GM18909 (cell line): Measurements from ENCODE around the gene ADGRV1.
"Not testable (repeated sequence)": the region's sequence is repeated elsewhere in the genome, so short reads cannot be mapped to it uniquely, and the experiment has no call there.

Experiments
- ATAC-seq: cut with Tn5 transposase; IDR thresholded peaks from one replicate; pipeline ENCODE4 v1.9.1; 2021; ENCODE audit warnings: mild to moderate bottlenecking; ENCODE audit not compliant: unreplicated experiment, poor library complexity

The ADGRV1 gene

DNA sequence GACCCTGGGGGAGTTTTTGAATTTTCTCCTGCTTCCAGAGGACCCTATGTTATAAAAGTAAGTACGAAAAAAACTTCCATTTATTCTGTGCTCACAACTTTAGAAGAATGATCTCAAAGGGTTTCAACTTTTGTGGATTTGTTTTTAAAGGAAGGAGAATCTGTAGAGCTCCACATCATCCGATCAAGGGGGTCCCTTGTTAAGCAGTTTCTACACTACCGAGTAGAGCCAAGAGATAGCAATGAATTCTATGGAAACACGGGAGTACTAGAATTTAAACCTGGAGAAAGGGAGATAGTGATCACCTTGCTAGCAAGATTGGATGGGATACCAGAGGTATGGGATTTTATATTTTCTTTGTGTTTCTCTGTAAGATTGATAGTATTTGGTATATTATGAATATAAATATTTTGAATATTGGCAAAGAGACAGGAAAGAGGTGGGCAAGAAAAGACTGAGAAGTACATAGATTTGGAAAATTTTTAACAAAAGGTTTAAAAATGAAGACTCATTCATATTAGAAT is 84.2 kb downstream of the ADGRV1 start:
- ATAC-seq, result no peak

DNA sequence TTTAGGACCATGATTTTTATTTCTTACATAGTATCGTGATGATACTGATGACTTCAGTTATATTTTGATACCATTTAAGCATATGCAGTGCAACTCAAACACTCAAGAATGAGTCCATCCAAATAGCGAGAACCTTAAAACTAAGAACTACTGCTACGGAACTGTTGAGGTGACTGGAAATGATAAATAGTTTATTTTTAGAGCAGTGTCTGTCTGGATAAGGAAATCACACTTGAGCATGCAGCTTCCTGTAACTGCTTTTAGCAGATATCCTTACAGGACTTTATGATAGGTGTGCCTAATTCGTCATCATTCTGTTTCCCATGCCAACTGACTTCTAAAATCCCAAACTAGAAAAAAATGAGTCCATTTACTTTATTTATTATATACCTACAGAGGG is 85.5 kb downstream of the ADGRV1 start:
- no peak for ATAC-seq

DNA sequence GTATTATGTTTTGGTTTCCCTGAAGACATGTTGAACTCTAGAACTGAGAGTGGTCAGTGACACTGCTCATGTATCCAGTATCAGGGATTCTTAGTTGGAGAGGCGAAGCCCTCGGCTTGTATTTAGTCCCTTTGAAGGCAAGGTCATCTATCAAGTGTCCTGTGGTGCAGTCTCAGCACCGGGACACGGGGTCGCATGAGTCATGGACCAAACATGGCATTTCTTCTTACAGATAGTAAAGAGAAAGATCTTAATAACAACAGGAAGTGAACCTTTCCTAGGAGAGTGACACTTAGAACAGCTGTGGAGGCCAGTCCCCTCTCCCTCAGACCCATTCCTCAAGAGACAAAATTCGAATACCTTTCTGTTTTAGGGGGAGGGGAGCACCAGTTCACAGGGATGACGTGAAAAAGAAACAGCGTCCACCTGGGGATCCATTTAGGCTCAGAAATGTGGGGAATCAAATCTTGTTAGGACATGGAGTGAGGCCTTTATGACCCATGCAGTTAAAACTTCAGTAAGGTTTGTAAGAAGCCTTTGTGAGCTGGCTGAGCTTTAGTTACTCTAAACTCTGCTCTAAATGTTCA is 86.5 kb downstream of the ADGRV1 start:
- no peak for ATAC-seq

- no peak for ATAC-seq
Observed at GRCh38 chr5:90650767-90651166, 92.2 kb downstream of the ADGRV1 start.

- ATAC-seq, result no peak
Observed at GRCh38 chr5:90654215-90654614, 95.6 kb downstream of the ADGRV1 start.

DNA sequence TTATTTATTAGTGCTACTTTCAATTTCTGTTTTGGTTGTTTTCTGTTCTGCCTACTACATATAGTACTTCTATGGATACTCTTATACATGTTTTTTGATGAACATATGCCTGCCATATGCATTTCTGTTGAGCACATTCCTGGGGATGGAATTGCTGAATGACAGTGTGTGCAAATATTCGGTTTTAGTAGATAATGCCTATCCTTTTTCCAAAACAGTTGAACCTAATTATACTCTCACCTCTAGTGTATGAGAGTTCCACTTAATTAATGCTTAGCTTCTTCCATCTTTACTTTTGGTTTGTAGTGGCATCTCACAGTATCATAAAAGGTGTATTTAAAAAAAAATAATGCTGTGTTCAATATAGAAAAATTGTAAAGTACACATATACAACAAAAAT is 96.8 kb downstream of the ADGRV1 start:
- ATAC-seq, result no peak

- ATAC-seq, result no peak
Observed at GRCh38 chr5:90657030-90657429, 98.4 kb downstream of the ADGRV1 start.

DNA sequence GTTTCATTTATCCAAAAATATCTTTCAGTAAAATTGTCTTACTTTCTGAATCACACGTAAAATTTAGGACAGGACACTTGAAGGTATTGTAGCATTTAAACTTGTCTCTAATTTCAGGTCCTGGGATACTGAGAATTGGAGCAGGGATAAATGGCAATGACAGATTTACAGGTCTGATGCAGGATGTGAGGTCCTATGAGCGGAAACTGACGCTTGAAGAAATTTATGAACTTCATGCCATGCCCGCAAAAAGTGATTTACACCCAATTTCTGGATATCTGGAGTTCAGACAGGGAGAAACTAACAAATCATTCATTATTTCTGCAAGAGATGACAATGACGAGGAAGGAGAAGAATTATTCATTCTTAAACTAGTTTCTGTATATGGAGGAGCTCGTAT is 99.2 kb downstream of the ADGRV1 start:
- ATAC-seq, result no peak

GRCh38 chr5:90658620-90659019 is 100.0 kb downstream of the ADGRV1 start:
- ATAC-seq, result no peak

GRCh38 chr5:90668079-90668565 is 109.5 kb downstream of the ADGRV1 start:
- not testable (repeated sequence) for ATAC-seq

GRCh38 chr5:90675222-90675621 is 116.6 kb downstream of the ADGRV1 start:
- ATAC-seq, result no peak

DNA sequence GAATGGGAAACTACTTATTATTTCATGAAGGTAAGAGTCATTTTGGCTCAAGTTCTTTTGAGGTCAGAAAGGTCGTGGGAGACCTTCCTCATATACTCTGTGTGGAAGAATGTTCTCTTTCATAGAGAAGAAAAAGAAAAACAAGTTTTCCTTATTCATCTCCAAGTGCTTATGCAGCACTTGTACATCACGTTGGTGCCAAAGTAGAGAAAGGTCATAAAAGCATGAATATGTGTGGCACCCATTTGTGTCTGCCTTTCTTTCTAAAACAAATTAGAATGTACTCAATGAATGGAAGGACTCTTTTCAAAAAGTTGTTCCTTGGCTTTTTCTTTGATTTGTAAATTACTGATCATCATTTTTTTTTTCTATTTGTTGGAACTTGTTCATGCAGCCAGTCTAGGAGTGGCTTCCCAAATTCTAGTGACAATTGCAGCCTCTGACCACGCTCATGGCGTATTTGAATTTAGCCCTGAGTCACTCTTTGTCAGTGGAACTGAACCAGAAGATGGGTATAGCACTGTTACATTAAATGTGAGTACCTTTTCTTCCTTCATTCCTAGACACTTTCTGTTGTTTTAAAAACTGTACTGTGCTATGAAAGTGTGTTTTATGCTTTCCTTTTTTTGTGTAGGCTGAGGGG is 122.4 kb downstream of the ADGRV1 start:
- ATAC-seq, result no peak

GRCh38 chr5:90682278-90682677 is 123.7 kb downstream of the ADGRV1 start:
- ATAC-seq, result no peak

GRCh38 chr5:90685425-90686022 is 126.9 kb downstream of the ADGRV1 start:
- ATAC-seq, result no peak

DNA sequence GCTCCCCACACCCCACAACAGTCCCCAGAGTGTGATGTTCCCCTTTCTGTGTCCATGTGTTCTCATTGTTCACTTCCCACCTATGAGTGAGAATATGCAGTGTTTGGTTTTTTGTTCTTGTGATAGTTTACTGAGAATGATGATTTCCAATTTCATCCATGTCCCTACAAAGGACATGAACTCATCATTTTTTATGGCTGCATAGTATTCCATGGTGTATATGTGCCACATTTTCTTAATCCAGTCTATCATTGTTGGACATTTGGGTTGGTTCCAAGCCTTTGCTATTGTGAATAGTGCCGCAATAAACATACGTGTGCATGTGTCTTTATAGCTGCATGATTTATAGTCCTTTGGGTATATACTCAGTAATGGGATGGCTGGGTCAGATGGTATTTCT is 127.8 kb downstream of the ADGRV1 start:
- not testable (repeated sequence) for ATAC-seq

DNA sequence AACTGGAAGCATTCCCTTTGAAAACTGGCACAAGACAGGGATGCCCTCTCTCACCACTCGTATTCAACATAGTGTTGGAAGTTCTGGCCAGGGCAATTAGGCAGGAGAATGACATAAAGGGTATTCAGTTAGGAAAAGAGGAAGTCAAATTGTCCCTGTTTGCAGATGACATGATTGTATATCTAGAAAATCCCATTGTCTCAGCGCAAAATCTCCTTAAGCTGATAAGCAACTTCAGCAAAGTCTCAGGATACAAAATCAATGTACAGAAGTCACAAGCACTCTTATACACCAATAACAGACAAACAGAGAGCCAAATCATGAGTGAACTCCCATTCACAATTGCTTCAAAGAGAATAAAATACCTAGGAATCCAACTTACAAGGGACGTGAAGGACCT is 128.9 kb downstream of the ADGRV1 start:
- ATAC-seq, result not testable (repeated sequence)

GRCh38 chr5:90689064-90689463 is 130.5 kb downstream of the ADGRV1 start:
- no peak for ATAC-seq

GRCh38 chr5:90690307-90690706 is 131.7 kb downstream of the ADGRV1 start:
- no peak for ATAC-seq

DNA sequence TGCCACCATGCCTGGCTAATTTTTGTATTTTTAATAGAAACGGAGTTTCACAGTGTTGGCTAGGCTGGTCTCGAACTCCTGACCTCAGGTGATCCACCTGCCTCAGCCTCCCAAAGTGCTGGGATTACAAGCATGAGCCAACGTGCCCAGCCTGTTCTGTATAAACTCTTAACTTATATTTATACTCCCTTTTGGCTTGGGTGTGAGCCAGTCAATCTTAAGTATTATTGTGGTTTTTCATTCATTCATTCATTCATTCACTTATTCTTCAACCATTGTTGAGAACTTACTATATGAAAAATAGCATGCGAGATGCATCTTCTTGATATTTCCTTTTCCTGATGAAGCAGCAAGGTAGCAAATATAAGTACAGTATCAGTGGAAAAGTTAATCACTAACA is 132.9 kb downstream of the ADGRV1 start:
- ATAC-seq, result no peak

DNA sequence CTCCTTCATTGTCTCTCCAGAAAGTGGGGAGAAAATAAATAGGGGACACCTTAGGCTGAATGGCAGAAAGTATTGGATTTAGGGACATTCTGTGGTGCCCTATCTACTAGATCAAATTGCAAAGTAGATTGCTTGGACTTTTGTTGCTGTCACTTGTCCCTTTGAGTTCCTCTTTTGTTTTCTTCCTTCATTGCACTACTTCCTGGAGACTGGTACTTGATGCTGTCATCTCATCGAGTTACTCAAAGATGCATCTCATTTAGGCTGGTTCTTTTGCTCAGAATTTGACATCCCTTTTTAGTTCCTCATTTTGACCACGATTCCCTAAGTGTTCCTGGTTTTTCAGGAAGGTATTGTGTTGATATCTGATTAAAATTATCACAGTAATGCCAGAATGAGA is 137.6 kb downstream of the ADGRV1 start:
- no peak for ATAC-seq

DNA sequence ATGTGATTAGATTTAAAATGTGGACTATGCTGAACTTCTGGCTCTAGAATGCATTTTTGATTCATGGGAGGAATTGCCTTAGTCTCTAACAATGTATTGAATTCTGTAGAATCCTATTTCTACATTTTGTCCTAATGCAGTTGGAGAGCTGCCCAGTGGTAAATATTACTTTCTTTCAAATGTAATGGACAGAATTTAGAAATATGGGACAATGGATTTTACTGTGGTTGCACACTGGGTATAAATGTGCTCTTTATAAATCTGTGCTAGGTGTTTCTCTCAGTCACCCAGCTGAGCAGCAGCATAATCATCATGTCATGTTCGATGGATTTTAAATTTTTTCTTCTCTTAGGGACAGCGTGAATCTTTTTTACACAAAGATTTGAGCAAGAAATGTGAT is 141.7 kb downstream of the ADGRV1 start:
- no peak for ATAC-seq

- no peak for ATAC-seq
Observed at GRCh38 chr5:90703932-90704331, 145.3 kb downstream of the ADGRV1 start.
